Measurements from ENCODE around the gene FADS2. TPM values are rescaled to one million over a fixed set of nuclear protein-coding genes. Genes with fewer than 3 reads are reported as not detected.

Gene FADS2
- total RNA-seq, 1 experiment from 2014 or later: 254 TPM

GRCh38 chr11:61795876-61796526 lies 32.1 kb upstream of the FADS2 start:
- DNase-seq (ENCODE audit: low read depth): no peak

- DNase-seq (ENCODE audit: low read depth): peak; percentile 81
Observed at GRCh38 chr11:61797263-61797944, 30.7 kb upstream of the FADS2 start.

- no peak for DNase-seq (ENCODE audit: low read depth)
Observed at GRCh38 chr11:61799665-61800284, 28.3 kb upstream of the FADS2 start.

GRCh38 chr11:61800331-61801281 lies 27.5 kb upstream of the FADS2 start:
- no peak for DNase-seq (ENCODE audit: low read depth)

- no peak for DNase-seq (ENCODE audit: low read depth)
Observed at GRCh38 chr11:61802605-61803004, 25.5 kb upstream of the FADS2 start.

GRCh38 chr11:61803889-61804647 lies 24.0 kb upstream of the FADS2 start:
- no peak for DNase-seq (ENCODE audit: low read depth)

GRCh38 chr11:61805146-61805545 lies 23.0 kb upstream of the FADS2 start:
- DNase-seq (ENCODE audit: low read depth): no peak

GRCh38 chr11:61806785-61807184 lies 21.3 kb upstream of the FADS2 start:
- DNase-seq (ENCODE audit: low read depth): no peak

GRCh38 chr11:61810671-61811175 lies 17.4 kb upstream of the FADS2 start:
- DNase-seq (ENCODE audit: low read depth): no peak

- DNase-seq (ENCODE audit: low read depth): no peak
Observed at GRCh38 chr11:61811831-61812230, 16.3 kb upstream of the FADS2 start.

GRCh38 chr11:61812736-61813411 lies 15.2 kb upstream of the FADS2 start:
- DNase-seq (ENCODE audit: low read depth): no peak

- DNase-seq (ENCODE audit: low read depth): peak; percentile 29
Observed at GRCh38 chr11:61814247-61814957, 13.7 kb upstream of the FADS2 start.

GRCh38 chr11:61814958-61815789 lies 12.9 kb upstream of the FADS2 start:
- peak; percentile 97 for DNase-seq (ENCODE audit: low read depth)

- DNase-seq (ENCODE audit: low read depth): peak; percentile 92
Observed at GRCh38 chr11:61815790-61816735, 12.0 kb upstream of the FADS2 start.

- peak; percentile 94 for DNase-seq (ENCODE audit: low read depth)
Observed at GRCh38 chr11:61816736-61817455, 11.2 kb upstream of the FADS2 start, which contains the start of gene FADS1. Gene FADS1 (minus strand): TSS chr11:61817003. CDS start chr11:61816929, 74 bp downstream.

GRCh38 chr11:61817471-61818202 lies 10.5 kb upstream of the FADS2 start:
- no peak for DNase-seq (ENCODE audit: low read depth)

Measured in M059J (cell line).